ENCODE results near the gene CCDC86.
A peak's percentile ranks its signal among the peaks of the same experiment; 100 is the strongest.

Gene CCDC86

GRCh38 chr11:60867871-60868681 lies 26.2 kb downstream of the CCDC86 start:
- DNase-seq (ENCODE audit: extremely low read depth, low read depth): no peak
- TF ChIP-seq CTCF (IDR thresholded peaks at IDR 0.05; ENCODE audit: low read depth, low read length): no peak

GRCh38 chr11:60868682-60869450 lies 27.0 kb downstream of the CCDC86 start:
- TF ChIP-seq CTCF (IDR thresholded peaks at IDR 0.05; ENCODE audit: low read depth, low read length): no peak
- DNase-seq (ENCODE audit: extremely low read depth, low read depth): no peak

- no peak for DNase-seq (ENCODE audit: extremely low read depth, low read depth)
- no peak for TF ChIP-seq CTCF (IDR thresholded peaks at IDR 0.05; ENCODE audit: low read depth, low read length)
Observed at GRCh38 chr11:60869451-60869825, 27.5 kb downstream of the CCDC86 start.

- DNase-seq (ENCODE audit: extremely low read depth, low read depth): no peak
- no peak for TF ChIP-seq CTCF (IDR thresholded peaks at IDR 0.05; ENCODE audit: low read depth, low read length)
Observed at GRCh38 chr11:60870276-60870675, 28.4 kb downstream of the CCDC86 start.

GRCh38 chr11:60870733-60871377 lies 28.9 kb downstream of the CCDC86 start:
- no peak for DNase-seq (ENCODE audit: extremely low read depth, low read depth)
- no peak for TF ChIP-seq CTCF (IDR thresholded peaks at IDR 0.05; ENCODE audit: low read depth, low read length)

- DNase-seq (ENCODE audit: extremely low read depth, low read depth): no peak
- TF ChIP-seq CTCF (IDR thresholded peaks at IDR 0.05; ENCODE audit: low read depth, low read length): peak; percentile 10
Observed at GRCh38 chr11:60871378-60872061, 29.6 kb downstream of the CCDC86 start.
